Body of pancreas (tissue), 4 donors: ENCODE data around the gene CROCC. TPM values are rescaled to one million over a fixed set of nuclear protein-coding genes. Genes with fewer than 3 reads are reported as not detected.

ENCODE experiments used
- ATAC-seq: fragments of 150-250 bp; one replicate; pipeline ENCODE4 v1.9.1; 2016
- DNase-seq, 4 donors: peaks; one replicate each; pipeline ENCODE4 v3.0.0-alpha.2; 2019
- H3K27ac ChIP-seq, 4 donors: fragments of 200-600 bp; sonication (generic); 1 replicate in 3 of 4; 2 replicates in 1 of 4; pipeline versions ENCODE4 v1.5.1 to v1.6.1; 2016 to 2019; ENCODE audit warnings: mild to moderate bottlenecking in 1 of 4, mixed read lengths in 1 of 4, moderate library complexity in 1 of 4
- H3K27me3 ChIP-seq, 2 donors: fragments of 200-600 bp; sonication (generic); one replicate each; pipeline ENCODE4 v1.6.0; 2016; ENCODE audit warnings: mild to moderate bottlenecking in 1 of 2
- H3K36me3 ChIP-seq, 2 donors: fragments of 200-600 bp; sonication (generic); replicated peaks in 1 of 2; 2 replicates each; pipeline ENCODE4 v1.5.1; 2016; ENCODE audit warnings: low read depth in 2 of 2; ENCODE audit not compliant: insufficient read depth in 1 of 2
- H3K4me1 ChIP-seq: fragments of 200-600 bp; sonication (generic); one replicate; pipeline ENCODE4 v1.6.0; 2016
- H3K4me3 ChIP-seq, 2 donors: fragments of 200-600 bp; sonication (generic); 1 replicate in 1 of 2; 2 replicates in 1 of 2; pipeline ENCODE4 v1.5.1; 2016 to 2019
- H3K9me3 ChIP-seq, 3 donors: fragments of 200-600 bp; sonication (generic); 1 replicate in 2 of 3; 2 replicates in 1 of 3; pipeline ENCODE4 v1.5.1; 2016
- POLR2A ChIP-seq, 3 donors: fragments of 450-650 bp; IDR thresholded peaks; one replicate each; pipeline ENCODE4 v1.6.1; 2016; ENCODE audit warnings: antibody characterized with exemption in 3 of 3, mild to moderate bottlenecking in 2 of 3
- WGBS, 2 donors: methylation state at CpG; one replicate each; pipeline ENCODE4 v1.1.5; 2017; 5-methylcytosine and 5-hydroxymethylcytosine counted together
- intact Hi-C: fragments of 100-400 bp; cut with DNase I; formaldehyde crosslinking; loops from one replicate; pipeline ENCODE4 v1.15.1; 2023
- total RNA-seq, 2 donors: library from RNA; depleted of rRNA; stranded (reverse); fragments of >200 nt; gene quantifications; one replicate each; pipeline ENCODE4 v1.1.0, GENCODE V29; 2016
- TF ChIP-seq, protein P1 (sequence below), 7 experiments: fragments of 450-650 bp in 4 of 7; fragments of 200-600 bp in 3 of 7; sonication (generic) in 3 of 7; IDR thresholded peaks; one replicate each; pipeline ENCODE4 v1.5.1; 2016 to 2019; ENCODE audit warnings: antibody characterized with exemption in 7 of 7

Gene CROCC
- total RNA-seq, 2 donors from 2014 or later, result 49.8 to 151 TPM

DNA sequence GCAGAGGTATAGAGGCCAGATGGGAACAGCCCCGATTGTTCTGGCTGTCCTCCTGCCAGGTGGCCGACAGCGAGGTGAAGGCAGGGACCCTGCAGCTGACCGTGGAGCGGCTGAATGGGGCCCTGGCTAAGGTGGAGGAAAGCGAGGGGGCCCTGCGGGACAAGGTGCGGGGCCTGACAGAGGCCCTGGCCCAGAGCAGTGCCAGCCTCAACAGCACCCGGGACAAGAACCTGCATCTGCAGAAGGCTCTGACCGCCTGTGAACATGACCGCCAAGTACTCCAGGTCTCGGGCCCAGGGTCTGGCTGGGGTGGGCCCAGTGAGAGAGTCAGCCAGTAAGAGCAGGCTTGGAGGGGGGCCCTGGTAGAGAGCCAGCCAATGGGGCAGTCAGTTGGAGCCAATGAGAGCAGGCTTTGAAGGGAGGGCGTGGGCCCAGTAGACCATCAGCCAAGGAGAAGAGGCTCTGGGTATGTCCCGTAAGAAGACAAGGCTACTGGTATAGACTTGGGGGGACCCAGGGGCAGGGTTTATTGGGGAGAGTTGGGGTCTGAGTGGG, 47.4 kb downstream of the CROCC start:
- Histone ChIP-seq H3K9me3 (no peaks in the 10 kb centered on the region), H3K4me1 (no peaks in the 10 kb centered on the region), H3K4me3 (no peak overlapping the region), H3K27ac (no peak overlapping the region), H3K36me3 (peaks cover 0 to 9% of the 10 kb centered on the region in 2 donors), H3K27me3 (no peaks in the 10 kb centered on the region)
- ATAC-seq, result no peak
- DNase-seq, result no peak
- intact Hi-C loops, result no loop called here
- TF ChIP-seq, protein P1, sequence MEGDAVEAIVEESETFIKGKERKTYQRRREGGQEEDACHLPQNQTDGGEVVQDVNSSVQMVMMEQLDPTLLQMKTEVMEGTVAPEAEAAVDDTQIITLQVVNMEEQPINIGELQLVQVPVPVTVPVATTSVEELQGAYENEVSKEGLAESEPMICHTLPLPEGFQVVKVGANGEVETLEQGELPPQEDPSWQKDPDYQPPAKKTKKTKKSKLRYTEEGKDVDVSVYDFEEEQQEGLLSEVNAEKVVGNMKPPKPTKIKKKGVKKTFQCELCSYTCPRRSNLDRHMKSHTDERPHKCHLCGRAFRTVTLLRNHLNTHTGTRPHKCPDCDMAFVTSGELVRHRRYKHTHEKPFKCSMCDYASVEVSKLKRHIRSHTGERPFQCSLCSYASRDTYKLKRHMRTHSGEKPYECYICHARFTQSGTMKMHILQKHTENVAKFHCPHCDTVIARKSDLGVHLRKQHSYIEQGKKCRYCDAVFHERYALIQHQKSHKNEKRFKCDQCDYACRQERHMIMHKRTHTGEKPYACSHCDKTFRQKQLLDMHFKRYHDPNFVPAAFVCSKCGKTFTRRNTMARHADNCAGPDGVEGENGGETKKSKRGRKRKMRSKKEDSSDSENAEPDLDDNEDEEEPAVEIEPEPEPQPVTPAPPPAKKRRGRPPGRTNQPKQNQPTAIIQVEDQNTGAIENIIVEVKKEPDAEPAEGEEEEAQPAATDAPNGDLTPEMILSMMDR (IDR thresholded peaks at IDR 0.05), result no peak
- no peak for TF ChIP-seq POLR2A (IDR thresholded peaks at IDR 0.05)
- WGBS, 2 donors, result 84 to 91% methylated on average over 13 of the region's 14 CpGs

DNA sequence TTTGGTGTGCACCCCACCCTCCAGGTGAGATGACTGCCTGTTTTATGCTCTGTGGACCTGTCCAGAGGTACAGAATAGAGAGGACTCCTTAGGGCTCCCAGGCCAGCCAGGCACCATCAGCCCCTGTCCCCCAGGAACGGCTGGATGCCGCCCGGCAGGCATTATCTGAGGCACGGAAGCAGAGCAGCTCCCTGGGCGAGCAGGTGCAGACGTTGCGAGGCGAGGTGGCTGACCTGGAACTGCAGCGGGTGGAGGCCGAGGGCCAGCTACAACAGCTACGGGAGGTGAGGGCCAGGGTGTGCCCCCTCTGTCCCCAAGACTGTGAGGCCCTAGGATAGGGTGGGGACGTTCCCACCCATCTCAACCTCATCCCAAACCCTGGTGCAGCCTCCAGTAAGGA, 47.9 kb downstream of the CROCC start:
- H3K4me1 ChIP-seq, result no peaks in the 10 kb centered on the region
- H3K36me3 ChIP-seq, result peaks cover 0 to 9% of the 10 kb centered on the region in 2 donors
- ATAC-seq, result no peak
- 93 to 95% methylated on average over 8 to 9 of the region's 12 CpGs for WGBS, 2 donors
- H3K27me3 ChIP-seq, result no peaks in the 10 kb centered on the region
- no peak overlapping the region for H3K4me3 ChIP-seq
- no peaks in the 10 kb centered on the region for H3K9me3 ChIP-seq
- DNase-seq, result no peak
- no peak overlapping the region for H3K27ac ChIP-seq
- intact Hi-C loops, result loop anchor here (10.0 kb wide), 1 partner anchor 55 kb away; no protein-coding TSS in a partner anchor
- TF ChIP-seq, protein P1 (IDR thresholded peaks at IDR 0.05), result no peak
- TF ChIP-seq POLR2A (IDR thresholded peaks at IDR 0.05), result no peak

DNA sequence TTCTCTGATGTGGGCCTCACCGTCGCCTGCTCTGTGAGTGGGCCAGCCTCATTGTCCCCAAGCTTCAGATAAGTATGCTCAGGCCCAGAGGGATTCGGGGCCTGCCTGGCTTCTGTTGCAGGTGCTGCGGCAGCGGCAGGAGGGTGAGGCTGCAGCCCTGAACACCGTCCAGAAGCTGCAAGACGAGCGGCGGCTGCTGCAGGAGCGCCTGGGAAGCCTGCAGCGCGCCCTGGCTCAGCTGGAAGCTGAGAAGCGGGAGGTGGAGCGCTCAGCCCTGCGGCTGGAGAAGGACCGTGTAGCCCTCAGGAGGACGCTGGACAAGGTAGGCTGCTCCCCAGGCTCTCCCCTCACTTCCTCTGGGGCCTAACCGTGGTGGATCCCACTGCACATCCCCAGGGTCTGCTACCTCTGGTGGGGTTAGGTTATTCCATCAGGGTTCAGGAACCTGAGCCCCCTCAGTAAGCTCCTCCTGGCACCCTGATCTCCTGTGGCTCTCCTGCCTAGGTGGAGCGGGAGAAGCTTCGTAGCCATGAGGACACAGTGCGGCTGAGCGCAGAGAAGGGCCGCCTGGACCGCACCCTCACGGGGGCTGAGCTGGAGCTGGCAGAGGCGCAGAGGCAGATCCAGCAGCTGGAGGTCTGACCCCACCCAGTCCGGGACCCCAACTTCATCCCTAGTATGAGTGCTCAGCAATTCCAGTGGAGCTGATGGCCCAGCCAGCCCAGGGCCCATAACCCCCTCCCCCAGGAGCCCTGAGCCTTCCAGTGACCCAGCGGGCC, 48.6 kb downstream of the CROCC start:
- no peaks in the 10 kb centered on the region for H3K27me3 ChIP-seq
- H3K27ac ChIP-seq, result no peak overlapping the region
- WGBS, 2 donors, result 94 to 95% methylated on average over 6 to 24 of the region's 28 CpGs
- H3K4me1 ChIP-seq, result no peaks in the 10 kb centered on the region
- no peak overlapping the region for H3K4me3 ChIP-seq
- no peak for TF ChIP-seq POLR2A (IDR thresholded peaks at IDR 0.05)
- TF ChIP-seq, protein P1 (IDR thresholded peaks at IDR 0.05), result no peak
- intact Hi-C loops, result loop anchor here (10.0 kb wide), 1 partner anchor 54 kb away; no protein-coding TSS in a partner anchor
- no peak for ATAC-seq
- H3K36me3 ChIP-seq, result peaks cover 0 to 9% of the 10 kb centered on the region in 2 donors
- no peaks in the 10 kb centered on the region for H3K9me3 ChIP-seq
- DNase-seq, result no peak

DNA sequence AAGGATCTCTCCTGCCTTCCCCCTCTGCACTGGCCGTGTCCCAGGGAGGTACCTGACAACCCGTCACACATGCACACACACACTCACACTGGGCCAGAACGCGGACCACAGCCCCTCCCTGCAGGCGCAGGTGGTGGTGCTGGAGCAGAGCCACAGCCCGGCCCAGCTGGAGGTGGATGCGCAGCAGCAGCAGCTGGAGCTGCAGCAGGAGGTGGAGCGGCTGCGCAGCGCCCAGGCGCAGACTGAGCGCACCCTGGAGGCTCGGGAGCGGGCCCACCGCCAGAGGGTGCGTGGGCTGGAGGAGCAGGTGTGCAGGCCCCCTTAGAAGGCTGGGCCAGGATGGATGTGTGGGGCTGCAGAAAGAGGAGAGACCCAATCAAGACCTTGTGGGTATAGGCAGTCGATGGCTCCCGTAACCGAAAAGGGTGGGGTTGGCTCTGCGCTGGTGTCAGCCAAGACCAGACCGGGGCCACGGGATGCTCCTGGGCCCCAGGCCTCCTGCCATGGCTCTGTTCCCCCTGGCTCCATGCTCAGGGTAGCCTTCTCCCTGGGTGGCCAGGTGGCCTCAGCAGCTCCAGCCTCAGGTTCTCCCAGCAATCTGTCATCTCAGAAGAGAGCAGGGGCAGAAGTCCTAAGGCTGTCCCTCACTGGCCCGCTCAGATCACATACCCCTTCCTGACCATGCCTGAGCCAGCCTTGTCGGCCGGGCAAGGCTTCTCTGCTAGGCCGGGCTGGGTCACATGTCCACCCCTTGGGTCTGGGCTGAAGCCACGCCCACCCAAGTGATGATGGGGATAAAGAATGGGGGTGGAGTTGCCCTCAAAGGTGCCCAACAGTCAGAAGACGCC, 49.8 kb downstream of the CROCC start:
- no peaks in the 10 kb centered on the region for H3K4me1 ChIP-seq
- H3K36me3 ChIP-seq, result peaks cover 0 to 4% of the 10 kb centered on the region in 2 donors
- 83 to 84% methylated on average over 8 to 28 of the region's 28 CpGs for WGBS, 2 donors
- no peak for ATAC-seq
- no peaks in the 10 kb centered on the region for H3K9me3 ChIP-seq
- TF ChIP-seq POLR2A (IDR thresholded peaks at IDR 0.05), result no peak
- TF ChIP-seq, protein P1 (IDR thresholded peaks at IDR 0.05), result no peak
- no peaks in the 10 kb centered on the region for H3K27me3 ChIP-seq
- intact Hi-C loops, result loop anchor here (10.0 kb wide), 1 partner anchor 53 kb away; no protein-coding TSS in a partner anchor
- no peak overlapping the region for H3K4me3 ChIP-seq
- H3K27ac ChIP-seq, result no peak overlapping the region
- DNase-seq, result no peak
